Activated CD8-positive, alpha-beta T cell treated with anti-CD3 and anti-CD28 coated beads for 36 hours (primary cell): ENCODE measurements around the gene PHF2. TPM values are rescaled to one million over a fixed set of nuclear protein-coding genes. Genes with fewer than 3 reads are reported as not detected.

Source experiments
- ATAC-seq: fragments of 200-7000 bp; cut with Tn5 transposase; one replicate; pipeline ENCODE4 v1.10.0; 2021; ENCODE audit warnings: mild to moderate bottlenecking, moderate library complexity
- CTCF ChIA-PET: fragments of 350-600 bp; sonication (Branson Sonifier 250); formaldehyde crosslinking; loops from one replicate; lab custom pipeline; 2021; ENCODE audit warnings: antibody characterized with exemption; lab: Charles Lee
- POLR2A ChIA-PET: fragments of 350-600 bp; sonication (Branson Sonifier 250); formaldehyde crosslinking; loops from one replicate; lab custom pipeline; 2021; ENCODE audit warnings: antibody characterized with exemption; lab: Charles Lee
- DNase-seq: peaks from one replicate; pipeline ENCODE4 v3.0.0-alpha.2; 2020
- H3K27ac Mint-ChIP-seq: one replicate; pipeline ENCODE4 v1.8.0; 2021; ENCODE audit warnings: mild to moderate bottlenecking, mixed read lengths
- H3K27me3 Mint-ChIP-seq: one replicate; pipeline ENCODE4 v1.8.0; 2021; ENCODE audit warnings: mixed read lengths
- H3K36me3 Mint-ChIP-seq: one replicate; pipeline ENCODE4 v1.8.0; 2021; ENCODE audit warnings: low read depth, mixed read lengths
- H3K4me1 Mint-ChIP-seq: one replicate; pipeline ENCODE4 v1.8.0; 2021; ENCODE audit warnings: low read depth, mixed read lengths
- H3K4me3 Mint-ChIP-seq: one replicate; pipeline ENCODE4 v1.8.0; 2021; ENCODE audit warnings: mild to moderate bottlenecking, moderate library complexity, mixed read lengths
- H3K9me3 Mint-ChIP-seq: one replicate; pipeline ENCODE4 v1.8.0; 2021; ENCODE audit warnings: mixed read lengths
- intact Hi-C: fragments of 100-400 bp; cut with micrococcal nuclease; formaldehyde crosslinking; loops from one replicate; pipeline ENCODE4 v1.10.0; 2022
- total RNA-seq, 2 experiments: library from RNA; stranded (reverse); gene quantifications; one replicate each; pipeline ENCODE4 v1.2.3, GENCODE V29; 2021
- TF ChIP-seq, protein P1 (sequence below): fragments of 200-600 bp; IDR thresholded peaks from one replicate; pipeline ENCODE4 v1.8.0; 2022; ENCODE audit warnings: antibody characterized with exemption, mild to moderate bottlenecking

The PHF2 gene
- total RNA-seq, 2 experiments from 2014 or later, result 12.9 to 13.1 TPM

DNA sequence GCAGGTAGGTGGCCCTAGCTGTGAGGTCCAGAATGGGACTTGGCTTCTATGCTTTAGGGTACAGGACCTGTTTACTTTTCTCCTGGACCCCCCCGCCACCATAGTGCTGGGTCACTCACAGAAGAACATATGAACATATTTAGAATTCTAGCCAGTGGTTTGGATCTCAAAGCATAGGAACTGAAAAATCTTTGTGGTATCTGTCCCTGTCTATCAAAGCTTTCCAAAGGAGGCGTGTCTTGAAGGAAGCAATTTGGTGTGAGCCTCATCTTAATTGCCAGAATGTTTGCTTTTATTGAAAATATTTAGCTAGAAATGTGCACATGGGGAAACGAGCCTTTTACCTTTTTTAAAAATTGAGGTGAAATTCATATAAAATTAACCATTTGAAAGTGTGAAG, 6.2 kb downstream of the PHF2 start:
- Mint-ChIP-seq H3K27me3 (no peaks in the 10 kb centered on the region), H3K4me1 (peaks cover 38% of the 10 kb centered on the region), H3K36me3 (peaks cover 12% of the 10 kb centered on the region), H3K9me3 (peaks cover 12% of the 10 kb centered on the region), H3K27ac (no peak overlapping the region), H3K4me3 (no peak overlapping the region)
- intact Hi-C loops, result no loop called here
- POLR2A ChIA-PET, result no interaction called here
- CTCF ChIA-PET, result interaction anchor here (3.6 kb wide), 1 partner anchor 17 kb away, joined by 23 read pairs; no protein-coding TSS in a partner anchor
- TF ChIP-seq, protein P1, sequence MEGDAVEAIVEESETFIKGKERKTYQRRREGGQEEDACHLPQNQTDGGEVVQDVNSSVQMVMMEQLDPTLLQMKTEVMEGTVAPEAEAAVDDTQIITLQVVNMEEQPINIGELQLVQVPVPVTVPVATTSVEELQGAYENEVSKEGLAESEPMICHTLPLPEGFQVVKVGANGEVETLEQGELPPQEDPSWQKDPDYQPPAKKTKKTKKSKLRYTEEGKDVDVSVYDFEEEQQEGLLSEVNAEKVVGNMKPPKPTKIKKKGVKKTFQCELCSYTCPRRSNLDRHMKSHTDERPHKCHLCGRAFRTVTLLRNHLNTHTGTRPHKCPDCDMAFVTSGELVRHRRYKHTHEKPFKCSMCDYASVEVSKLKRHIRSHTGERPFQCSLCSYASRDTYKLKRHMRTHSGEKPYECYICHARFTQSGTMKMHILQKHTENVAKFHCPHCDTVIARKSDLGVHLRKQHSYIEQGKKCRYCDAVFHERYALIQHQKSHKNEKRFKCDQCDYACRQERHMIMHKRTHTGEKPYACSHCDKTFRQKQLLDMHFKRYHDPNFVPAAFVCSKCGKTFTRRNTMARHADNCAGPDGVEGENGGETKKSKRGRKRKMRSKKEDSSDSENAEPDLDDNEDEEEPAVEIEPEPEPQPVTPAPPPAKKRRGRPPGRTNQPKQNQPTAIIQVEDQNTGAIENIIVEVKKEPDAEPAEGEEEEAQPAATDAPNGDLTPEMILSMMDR, result no peak
- no peak for ATAC-seq
- no peak for DNase-seq

DNA sequence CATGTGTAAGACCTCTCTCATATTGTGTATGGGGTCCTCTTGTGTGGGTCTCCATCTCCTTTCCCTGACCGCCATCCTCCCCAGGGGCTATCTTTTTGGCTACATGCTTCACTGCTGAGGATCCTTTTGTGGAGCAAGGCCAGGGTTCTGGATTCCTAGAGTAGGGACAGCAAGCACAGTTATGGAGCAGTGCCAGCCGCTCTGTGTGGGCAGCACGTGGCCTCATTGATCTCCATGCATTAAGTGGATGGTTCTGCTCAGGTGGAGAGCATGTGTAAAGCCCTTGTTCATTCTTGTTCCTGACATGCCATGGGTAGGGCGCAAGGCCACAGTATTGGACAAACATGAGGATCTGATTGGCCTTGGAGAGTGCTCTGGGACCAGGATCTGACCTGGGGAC, 8.9 kb downstream of the PHF2 start:
- Mint-ChIP-seq H3K36me3 (peaks cover 12% of the 10 kb centered on the region), H3K4me3 (no peak overlapping the region), H3K27ac (no peak overlapping the region), H3K9me3 (peaks cover 12% of the 10 kb centered on the region), H3K27me3 (no peaks in the 10 kb centered on the region), H3K4me1 (peaks cover 38% of the 10 kb centered on the region)
- ATAC-seq, result no peak
- CTCF ChIA-PET, result no interaction called here
- POLR2A ChIA-PET, result no interaction called here
- no peak for DNase-seq
- intact Hi-C loops, result no loop called here
- TF ChIP-seq, protein P1, result no peak

DNA sequence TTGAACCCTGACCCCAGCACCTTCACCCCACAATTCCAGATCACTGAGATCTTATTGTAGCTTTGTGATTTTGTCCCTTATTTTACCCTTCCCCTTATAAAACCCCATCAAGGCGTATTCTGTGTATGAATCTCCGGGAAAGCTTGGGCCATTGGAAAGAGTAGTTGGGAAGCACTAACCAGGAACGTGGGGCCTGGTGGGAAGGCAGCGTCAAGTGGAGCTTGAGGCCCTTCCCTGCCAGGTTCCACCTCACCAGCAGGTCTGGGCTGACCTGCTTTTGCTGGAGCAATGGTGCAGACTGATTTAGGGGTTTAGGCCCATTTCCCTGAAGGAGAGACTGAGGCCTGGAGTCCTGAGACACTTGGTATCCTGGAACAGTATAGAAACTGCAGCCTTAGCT, 9.3 kb downstream of the PHF2 start:
- Mint-ChIP-seq H3K9me3 (peaks cover 12% of the 10 kb centered on the region), H3K4me1 (peaks cover 37% of the 10 kb centered on the region), H3K36me3 (peaks cover 12% of the 10 kb centered on the region), H3K27ac (no peak overlapping the region), H3K27me3 (no peaks in the 10 kb centered on the region), H3K4me3 (no peak overlapping the region)
- TF ChIP-seq, protein P1, result no peak
- ATAC-seq (no peak), DNase-seq (no peak)
- CTCF ChIA-PET, result no interaction called here
- POLR2A ChIA-PET, result no interaction called here
- intact Hi-C loops, result no loop called here

DNA sequence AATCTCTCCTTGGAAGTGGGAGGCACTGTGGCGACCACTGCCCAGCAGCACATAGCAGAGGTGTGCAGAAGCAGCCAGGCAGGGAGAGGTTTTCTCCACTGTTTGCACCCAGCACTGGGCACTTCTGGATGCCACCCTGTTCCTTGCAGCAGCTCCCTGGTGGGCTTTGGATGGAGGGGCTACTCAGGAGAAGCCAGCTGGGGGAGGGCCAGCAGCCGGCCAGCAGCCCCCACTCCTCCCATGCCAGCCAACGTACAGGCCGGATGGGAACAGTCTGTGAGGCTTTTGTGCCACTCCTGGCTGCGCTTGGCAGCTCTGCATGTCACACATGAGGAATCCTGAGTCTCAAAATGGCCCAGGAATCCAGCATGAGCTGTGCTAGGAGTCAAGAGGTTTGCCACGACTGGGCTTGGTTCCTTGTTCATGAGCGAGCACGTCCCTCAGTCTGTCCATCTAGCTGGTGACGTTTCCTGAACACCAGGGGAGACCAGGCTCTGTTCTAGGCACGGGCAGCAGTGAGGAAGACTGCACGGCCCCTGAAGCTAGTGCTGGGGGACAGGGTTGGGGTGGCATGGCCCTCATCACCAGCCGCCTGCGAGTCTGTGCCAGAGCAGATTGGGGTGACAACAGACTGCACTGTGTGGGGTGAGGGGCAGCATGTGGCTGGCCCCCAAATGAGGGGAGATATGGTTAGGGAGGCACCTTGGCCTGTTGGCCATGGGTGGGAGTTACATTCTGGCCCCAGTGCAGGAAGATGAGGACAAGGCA, 10.1 kb downstream of the PHF2 start:
- ChIA-PET CTCF (no interaction called here), POLR2A (no interaction called here)
- peaks cover 38% of the 10 kb centered on the region for H3K4me1 Mint-ChIP-seq
- ATAC-seq, result no peak
- TF ChIP-seq, protein P1, result no peak
- H3K36me3 Mint-ChIP-seq, result peaks cover 12% of the 10 kb centered on the region
- no peaks in the 10 kb centered on the region for H3K27me3 Mint-ChIP-seq
- intact Hi-C loops, result no loop called here
- no peak for DNase-seq
- no peak overlapping the region for H3K27ac Mint-ChIP-seq
- peaks cover 12% of the 10 kb centered on the region for H3K9me3 Mint-ChIP-seq
- H3K4me3 Mint-ChIP-seq, result no peak overlapping the region

DNA sequence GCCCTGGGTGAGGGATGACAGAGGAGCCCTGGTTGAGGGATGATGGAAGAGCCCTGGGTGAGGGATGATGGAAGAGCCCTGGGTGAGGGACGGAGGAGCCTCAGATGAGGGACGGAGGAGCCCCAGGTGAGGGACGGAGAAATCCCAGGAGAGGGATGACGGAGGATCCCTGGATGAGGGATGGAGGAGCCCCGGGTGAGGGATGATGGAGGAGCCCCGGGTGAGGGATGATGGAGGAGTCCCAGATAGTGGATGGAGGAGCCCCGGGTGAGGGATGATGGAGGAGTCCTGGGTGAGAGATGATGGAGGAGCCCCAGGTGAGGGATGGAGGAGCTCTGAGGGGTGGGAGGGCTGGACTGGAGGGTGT, 10.9 kb downstream of the PHF2 start:
- Mint-ChIP-seq H3K36me3 (peaks cover 12% of the 10 kb centered on the region), H3K4me3 (no peak overlapping the region), H3K27ac (no peak overlapping the region), H3K27me3 (no peaks in the 10 kb centered on the region), H3K4me1 (peaks cover 40% of the 10 kb centered on the region), H3K9me3 (peaks cover 12% of the 10 kb centered on the region)
- POLR2A ChIA-PET, result interaction anchor here (1.1 to 1.2 kb wide), 2 partner anchors 9 to 21 kb away, joined by 3 to 5 read pairs; no protein-coding TSS in a partner anchor
- intact Hi-C loops, result no loop called here
- TF ChIP-seq, protein P1, result no peak
- CTCF ChIA-PET, result no interaction called here
- no peak for ATAC-seq
- no peak for DNase-seq
